Epithelial cell of esophagus (primary cell): ENCODE results near the gene SENP2.
"Not testable (repeated sequence)": the region's sequence is repeated elsewhere in the genome, so short reads cannot be mapped to it uniquely, and the experiment has no call there.

Source experiments
- DNase-seq: peaks from one replicate; pipeline ENCODE4 v3.0.0; 2010; ENCODE audit warnings: low read depth
- H3K4me3 ChIP-seq: 2 replicates; pipeline ENCODE4 v1.5.1; 2011; ENCODE audit warnings: mild to moderate bottlenecking, low read length, control low read depth
- TF ChIP-seq, protein P1 (sequence below): IDR thresholded peaks from 2 replicates; pipeline ENCODE4 v1.5.1; 2011; ENCODE audit warnings: low read depth, mild to moderate bottlenecking, low read length, control low read depth, inconsistent platforms; ENCODE audit not compliant: insufficient read depth; ENCODE audit errors: missing control alignments

The SENP2 gene

DNA sequence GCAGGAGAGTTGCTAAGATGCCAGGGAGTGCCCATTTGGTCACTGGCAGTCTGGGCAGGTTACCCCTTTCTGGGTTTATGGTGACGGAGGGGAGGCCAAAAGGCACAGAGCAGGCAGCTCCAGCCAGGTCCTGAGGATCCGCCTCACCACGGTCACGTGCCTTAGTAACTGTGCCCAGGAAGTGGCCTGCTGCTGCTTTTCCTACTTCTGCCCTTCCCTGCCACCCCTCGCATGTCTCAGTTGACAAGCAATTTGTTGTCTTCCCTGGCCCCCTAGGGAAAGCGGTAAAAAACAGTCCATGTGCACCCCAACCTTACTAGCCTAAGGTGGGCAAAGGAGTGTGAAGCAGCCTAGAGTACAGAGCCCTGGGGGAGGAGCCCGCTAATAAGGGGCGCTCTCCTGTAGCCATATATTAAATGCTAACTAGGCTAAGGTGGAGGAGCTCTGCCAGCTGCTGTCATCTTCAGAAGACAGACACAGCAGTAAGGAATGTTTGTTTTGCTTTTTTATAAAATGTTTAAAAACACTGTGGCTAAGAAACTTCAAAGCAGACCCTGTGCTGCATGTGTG lies 24.6 kb upstream of the SENP2 start:
- DNase-seq: no peak
- H3K4me3 ChIP-seq: no peak overlapping the region
- TF ChIP-seq, protein P1, sequence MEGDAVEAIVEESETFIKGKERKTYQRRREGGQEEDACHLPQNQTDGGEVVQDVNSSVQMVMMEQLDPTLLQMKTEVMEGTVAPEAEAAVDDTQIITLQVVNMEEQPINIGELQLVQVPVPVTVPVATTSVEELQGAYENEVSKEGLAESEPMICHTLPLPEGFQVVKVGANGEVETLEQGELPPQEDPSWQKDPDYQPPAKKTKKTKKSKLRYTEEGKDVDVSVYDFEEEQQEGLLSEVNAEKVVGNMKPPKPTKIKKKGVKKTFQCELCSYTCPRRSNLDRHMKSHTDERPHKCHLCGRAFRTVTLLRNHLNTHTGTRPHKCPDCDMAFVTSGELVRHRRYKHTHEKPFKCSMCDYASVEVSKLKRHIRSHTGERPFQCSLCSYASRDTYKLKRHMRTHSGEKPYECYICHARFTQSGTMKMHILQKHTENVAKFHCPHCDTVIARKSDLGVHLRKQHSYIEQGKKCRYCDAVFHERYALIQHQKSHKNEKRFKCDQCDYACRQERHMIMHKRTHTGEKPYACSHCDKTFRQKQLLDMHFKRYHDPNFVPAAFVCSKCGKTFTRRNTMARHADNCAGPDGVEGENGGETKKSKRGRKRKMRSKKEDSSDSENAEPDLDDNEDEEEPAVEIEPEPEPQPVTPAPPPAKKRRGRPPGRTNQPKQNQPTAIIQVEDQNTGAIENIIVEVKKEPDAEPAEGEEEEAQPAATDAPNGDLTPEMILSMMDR: no peak

DNA sequence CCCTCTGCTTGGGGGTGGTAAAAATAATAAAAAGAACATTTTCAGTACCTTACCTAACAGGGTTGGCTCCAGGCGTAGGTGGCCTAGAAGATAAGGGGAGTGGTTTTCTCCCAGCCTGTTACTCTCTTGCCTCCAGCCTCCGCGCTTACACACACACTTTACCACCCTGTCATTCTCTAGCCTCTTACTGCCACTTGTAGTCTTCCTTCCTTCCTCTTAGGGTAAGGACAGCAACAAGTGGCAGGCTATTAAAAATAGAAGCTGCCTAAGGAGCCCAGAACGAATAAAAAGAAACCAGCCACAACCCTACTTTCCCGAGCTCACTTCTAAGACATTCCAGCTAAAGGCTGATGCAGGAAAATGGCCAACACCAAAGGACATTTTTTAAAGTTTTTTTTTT lies 24.1 kb upstream of the SENP2 start:
- TF ChIP-seq, protein P1: no peak
- no peak for DNase-seq
- no peak overlapping the region for H3K4me3 ChIP-seq

DNA sequence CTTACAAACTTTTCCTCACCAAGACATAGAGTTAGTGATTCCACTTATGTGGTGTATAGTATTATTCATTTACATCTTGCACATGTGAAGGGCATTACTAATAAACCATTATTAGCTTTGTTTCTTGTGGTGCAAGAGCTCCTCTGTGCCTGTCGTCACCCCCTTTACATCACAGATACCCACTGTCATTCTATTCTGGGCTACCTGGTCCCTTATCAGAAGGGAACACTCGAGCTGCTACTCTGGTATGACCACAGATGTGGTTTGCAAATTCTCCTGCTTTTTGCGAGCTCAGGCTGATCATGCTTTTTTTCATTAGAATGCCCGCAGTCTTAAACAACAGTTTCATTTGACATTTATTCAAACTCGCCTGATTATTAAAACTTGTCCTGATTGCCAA lies 13.9 kb upstream of the SENP2 start:
- TF ChIP-seq, protein P1: no peak
- DNase-seq: no peak
- H3K4me3 ChIP-seq: no peak overlapping the region

DNA sequence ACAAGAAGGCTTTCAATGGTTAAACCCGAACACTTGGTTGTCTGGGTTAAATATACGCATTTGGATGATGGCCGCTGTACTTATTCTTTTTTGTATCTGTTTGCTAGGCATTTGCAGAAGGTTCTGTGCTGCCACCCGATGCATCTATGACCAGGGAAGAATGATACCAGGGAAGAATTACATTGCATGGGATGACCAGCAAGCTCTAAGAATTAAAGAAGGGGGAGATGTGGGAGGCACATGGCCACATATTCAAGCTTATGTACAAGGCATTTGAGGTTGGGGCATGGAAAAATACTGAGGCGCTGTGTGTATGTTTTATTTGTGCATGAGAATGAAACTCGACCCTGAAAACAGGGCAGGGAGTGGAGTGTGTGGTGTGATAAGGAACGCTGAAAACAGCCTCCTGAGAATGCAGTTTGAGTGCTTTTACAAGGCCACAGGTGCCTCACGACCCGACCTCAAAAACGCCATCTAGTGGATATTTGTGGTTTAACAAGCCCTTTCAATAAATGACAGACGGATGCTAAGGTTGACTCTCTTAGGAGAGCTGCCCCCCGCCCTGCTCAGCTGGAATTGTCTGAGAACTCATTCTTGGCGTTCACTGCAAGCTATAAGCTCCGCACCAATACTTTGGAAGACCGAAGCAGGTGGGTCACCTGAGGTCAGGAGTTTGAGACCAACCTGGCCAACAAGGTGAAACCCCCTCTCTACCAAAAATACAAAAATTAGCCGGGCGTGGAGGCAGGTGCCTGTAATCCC lies 10.8 kb upstream of the SENP2 start:
- TF ChIP-seq, protein P1: peak; percentile 54
- DNase-seq: peak; percentile 67
- H3K4me3 ChIP-seq: not testable (repeated sequence)

DNA sequence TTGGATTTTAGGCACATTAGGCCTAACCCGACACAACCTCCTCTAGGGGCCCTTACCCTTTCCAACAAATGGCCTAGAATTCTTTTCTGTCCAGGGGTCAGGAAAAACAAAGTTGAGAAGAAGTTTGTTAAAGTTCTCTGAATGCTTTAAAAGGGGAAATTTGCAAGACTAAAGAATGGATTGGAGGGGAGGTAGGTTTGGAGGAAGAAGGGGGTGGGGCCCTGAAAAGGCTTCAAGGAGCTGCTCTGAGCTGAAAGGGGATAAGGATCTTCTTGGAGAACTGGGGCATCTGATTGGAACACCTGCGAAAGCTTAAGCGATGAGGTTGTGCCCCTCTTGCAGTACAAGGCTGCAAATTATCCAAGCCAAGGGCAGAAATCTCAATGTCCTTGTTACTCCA lies 3.9 kb upstream of the SENP2 start:
- no peak for DNase-seq
- TF ChIP-seq, protein P1: no peak
- no peak overlapping the region for H3K4me3 ChIP-seq

DNA sequence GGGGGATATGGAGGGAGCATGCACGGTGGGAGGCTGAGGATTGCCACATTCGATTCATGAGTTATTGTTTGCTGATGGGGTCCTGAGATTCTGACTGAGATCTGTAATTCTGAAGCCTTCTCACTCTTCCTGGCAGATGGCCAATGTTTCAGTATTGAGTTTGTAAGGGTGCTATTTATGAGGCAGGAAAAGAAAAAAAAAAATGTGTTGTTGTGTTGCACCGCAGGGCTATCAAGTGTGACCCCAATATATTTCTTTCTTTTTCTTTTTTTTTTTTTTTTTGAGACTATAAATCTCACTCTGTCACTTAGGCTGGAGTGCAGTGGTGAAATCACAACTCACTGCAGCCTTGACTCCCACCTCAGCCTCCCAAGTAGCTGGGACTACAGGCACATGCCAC lies 3.2 kb upstream of the SENP2 start:
- no peak for DNase-seq
- no peak overlapping the region for H3K4me3 ChIP-seq
- TF ChIP-seq, protein P1: no peak

DNA sequence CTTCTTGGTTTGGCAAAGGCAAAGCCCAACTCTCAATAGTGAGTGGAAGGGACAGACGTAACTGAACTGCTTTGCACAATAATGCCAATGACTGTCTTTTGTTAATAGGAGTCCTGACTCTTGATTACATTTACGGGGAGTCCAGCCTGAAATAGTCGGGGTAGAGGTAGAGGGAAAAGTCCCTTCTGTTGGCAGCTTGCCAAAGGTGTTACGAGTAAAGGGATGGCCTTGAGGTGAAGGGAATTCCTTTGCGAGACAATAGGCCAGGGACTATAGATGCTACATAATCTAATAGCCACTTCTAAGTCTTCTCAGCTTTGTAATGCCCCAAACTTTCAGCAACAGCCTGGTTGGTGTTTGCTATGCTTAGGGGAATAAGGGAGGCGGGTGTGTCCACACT lies 2.2 kb upstream of the SENP2 start:
- TF ChIP-seq, protein P1: no peak
- DNase-seq: no peak
- no peak overlapping the region for H3K4me3 ChIP-seq
